Endothelial cell of coronary artery (primary cell): ENCODE results near the gene WDR77. TPM values are rescaled to one million over a fixed set of nuclear protein-coding genes. Genes with fewer than 3 reads are reported as not detected.

Experiments used
- total RNA-seq: library from RNA; depleted of rRNA; stranded (reverse); fragments of >200 nt; gene quantifications from 2 replicates; pipeline ENCODE4 v1.2.3, GENCODE V29; 2014

Gene WDR77
- total RNA-seq: 28.9 and 48.2 TPM in 2 replicates

DNA sequence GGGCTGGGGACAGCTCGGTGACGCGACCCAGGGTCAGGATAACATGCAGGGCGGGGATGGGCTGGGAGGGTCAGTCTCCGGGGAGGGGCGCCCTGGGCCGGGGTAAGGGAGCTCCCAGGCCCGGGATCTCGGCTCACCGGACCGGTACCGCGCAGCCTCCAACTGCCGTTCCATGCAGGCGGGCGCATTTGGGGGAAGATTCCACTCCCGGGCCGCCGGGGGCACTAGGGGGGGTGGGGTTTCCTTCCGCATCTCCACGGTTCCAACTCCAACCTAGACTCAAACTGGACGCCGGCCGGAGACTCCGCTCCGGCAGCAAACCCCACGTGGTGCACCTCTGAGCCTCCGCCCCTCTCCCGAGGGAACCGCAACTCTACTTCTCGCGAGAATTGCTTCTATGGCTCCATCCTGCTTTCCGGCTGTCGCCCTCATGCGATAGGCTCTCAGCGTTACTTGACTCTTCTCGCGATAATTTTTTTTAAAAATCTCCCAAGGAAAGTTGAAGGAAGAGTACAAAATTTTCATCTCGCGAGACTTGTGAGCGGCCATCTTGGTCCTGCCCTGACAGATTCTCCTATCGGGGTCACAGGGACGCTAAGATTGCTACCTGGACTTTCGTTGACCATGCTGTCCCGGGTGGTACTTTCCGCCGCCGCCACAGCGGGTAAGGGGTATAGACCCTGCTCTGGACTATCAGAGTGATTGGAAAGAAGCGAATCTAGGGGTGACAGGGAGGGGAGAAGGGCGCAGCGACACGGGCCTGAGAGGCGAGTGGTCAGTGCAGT lies at the start of gene WDR77, which contains the start of gene ATP5PB:
WDR77 (minus strand) TSS at position 339 of the 785 bp plus-strand sequence; CDS start at position 252, 87 bp downstream.
ATP5PB (plus strand) TSS at position 547 of the 785 bp plus-strand sequence; CDS start at position 625, 78 bp downstream.

Other genes with a start within 250 kb of the WDR77 start
- gene DENND2D, start 248.6 kb downstream of the WDR77 start, total RNA-seq: 0.63 and 1.1 TPM in 2 replicates
- not detected in 2 replicates for gene CHI3L2, start 221.5 kb downstream of the WDR77 start, total RNA-seq
- not detected in 2 replicates for gene CHIA, start 158.4 kb downstream of the WDR77 start, total RNA-seq
- 0.47 and 0.63 TPM in 2 replicates for gene OVGP1, start 21.5 kb downstream of the WDR77 start, total RNA-seq
- 297 and 316 TPM in 2 replicates for gene ATP5PB, start 208 bp upstream of the WDR77 start, total RNA-seq
- 0.09 and 0.19 TPM in 2 replicates for gene C1orf162, start 24.7 kb upstream of the WDR77 start, total RNA-seq
- gene ADORA3, start 54.4 kb upstream of the WDR77 start, total RNA-seq: not detected in 2 replicates
- gene TMIGD3, start 54.4 kb upstream of the WDR77 start, total RNA-seq: 0.09 and 0.27 TPM in 2 replicates
- 15.8 and 23.1 TPM in 2 replicates for gene RAP1A, start 170.5 kb upstream of the WDR77 start, total RNA-seq